Muscle layer of duodenum (tissue), 2 donors: ENCODE measurements around the gene CD99L2.

Experiments
- H3K27ac ChIP-seq: one replicate; pipeline ENCODE4 v1.7.0; 2013; ENCODE audit warnings: mild to moderate bottlenecking, low read length
- H3K27me3 ChIP-seq: one replicate; pipeline ENCODE4 v1.7.0; 2013; ENCODE audit warnings: low read depth, mild to moderate bottlenecking, control low read depth, low read length
- H3K36me3 ChIP-seq, 2 donors: one replicate each; pipeline ENCODE4 v1.7.0; 2013; ENCODE audit warnings: low read length in 2 of 2, control low read depth in 1 of 2, mild to moderate bottlenecking in 1 of 2; ENCODE audit not compliant: insufficient read depth in 2 of 2, control insufficient read depth in 1 of 2
- H3K4me1 ChIP-seq, 2 donors: one replicate each; pipeline ENCODE4 v1.7.0; 2013; ENCODE audit warnings: low read length in 2 of 2, mild to moderate bottlenecking in 2 of 2, control low read depth in 1 of 2, moderate library complexity in 1 of 2; ENCODE audit not compliant: insufficient read depth in 2 of 2, control insufficient read depth in 1 of 2
- H3K4me3 ChIP-seq, 2 donors: one replicate each; pipeline ENCODE4 v1.7.0; 2013; ENCODE audit warnings: low read length in 2 of 2, low read depth in 1 of 2, mild to moderate bottlenecking in 1 of 2
- H3K9me3 ChIP-seq, 2 donors: one replicate each; pipeline ENCODE4 v1.7.0; 2013; ENCODE audit warnings: low read length in 2 of 2, control low read depth in 1 of 2, mild to moderate bottlenecking in 1 of 2; ENCODE audit not compliant: control insufficient read depth in 1 of 2
- donor health status: healthy.

CD99L2 gene, protein sequence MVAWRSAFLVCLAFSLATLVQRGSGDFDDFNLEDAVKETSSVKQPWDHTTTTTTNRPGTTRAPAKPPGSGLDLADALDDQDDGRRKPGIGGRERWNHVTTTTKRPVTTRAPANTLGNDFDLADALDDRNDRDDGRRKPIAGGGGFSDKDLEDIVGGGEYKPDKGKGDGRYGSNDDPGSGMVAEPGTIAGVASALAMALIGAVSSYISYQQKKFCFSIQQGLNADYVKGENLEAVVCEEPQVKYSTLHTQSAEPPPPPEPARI

DNA sequence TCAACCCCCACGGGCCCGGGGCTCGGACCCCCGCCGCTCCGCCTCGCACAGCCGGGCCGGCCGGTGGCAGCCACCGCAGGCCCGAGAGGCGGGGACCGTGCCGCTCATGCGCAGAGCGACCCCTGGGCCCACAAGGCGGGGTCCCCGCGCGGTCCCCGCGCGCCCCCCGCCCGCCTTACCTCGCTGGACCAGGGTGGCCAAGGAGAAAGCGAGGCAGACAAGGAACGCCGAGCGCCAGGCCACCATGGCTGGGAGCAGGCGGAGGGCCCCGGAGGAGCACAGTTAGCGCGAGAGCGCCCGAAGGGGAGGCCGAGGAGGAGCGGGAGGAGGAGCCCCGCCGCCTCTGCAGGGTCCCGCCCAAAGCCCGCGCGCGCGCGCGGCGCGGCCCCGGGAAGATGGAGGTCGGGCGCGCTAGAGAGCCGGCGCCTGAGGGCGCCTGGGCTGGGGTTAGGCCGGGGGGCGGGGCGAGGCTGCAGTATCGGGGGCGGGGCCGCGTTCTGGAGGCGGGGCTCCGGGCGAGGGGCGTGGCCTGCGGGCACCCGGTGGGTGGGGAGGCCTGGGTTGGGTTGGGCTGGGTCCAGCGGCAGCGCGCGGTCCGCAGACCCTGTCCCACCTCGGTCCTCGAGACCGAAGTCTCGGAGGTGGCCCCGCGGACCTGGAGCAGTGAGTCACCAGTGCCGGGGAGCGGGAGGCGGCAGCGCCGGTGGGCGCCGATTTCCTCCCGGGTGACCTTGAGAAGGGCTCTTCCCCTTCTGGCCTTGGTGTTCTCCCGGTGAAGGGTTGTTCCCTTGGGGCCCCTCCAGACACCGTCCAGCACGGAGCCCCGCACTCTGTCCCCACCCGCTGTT lies at the start of gene CD99L2:
Gene CD99L2 (minus strand): TSS at position 326 of the 848 bp plus-strand sequence. CDS start 80 bp downstream, at position 246.
- Histone ChIP-seq H3K4me3 (peak within 1 kb of the TSS; percentile 61 to 73), H3K27ac (no peak within 1 kb of the TSS), H3K27me3 (no peaks in the 10 kb centered on the region), H3K4me1 (peaks cover 0 to 10% of the 10 kb centered on the region in 2 donors), H3K36me3 (no peaks in the 10 kb centered on the region), H3K9me3 (no peaks in the 10 kb centered on the region)

- Histone ChIP-seq H3K4me3 (no peak overlapping the region), H3K27ac (no peak overlapping the region), H3K4me1 (no peaks in the 10 kb centered on the region), H3K27me3 (no peaks in the 10 kb centered on the region), H3K9me3 (no peaks in the 10 kb centered on the region), H3K36me3 (no peaks in the 10 kb centered on the region)
Observed at GRCh38 chrX:150944233-150944632, 45.8 kb upstream of the CD99L2 start.

DNA sequence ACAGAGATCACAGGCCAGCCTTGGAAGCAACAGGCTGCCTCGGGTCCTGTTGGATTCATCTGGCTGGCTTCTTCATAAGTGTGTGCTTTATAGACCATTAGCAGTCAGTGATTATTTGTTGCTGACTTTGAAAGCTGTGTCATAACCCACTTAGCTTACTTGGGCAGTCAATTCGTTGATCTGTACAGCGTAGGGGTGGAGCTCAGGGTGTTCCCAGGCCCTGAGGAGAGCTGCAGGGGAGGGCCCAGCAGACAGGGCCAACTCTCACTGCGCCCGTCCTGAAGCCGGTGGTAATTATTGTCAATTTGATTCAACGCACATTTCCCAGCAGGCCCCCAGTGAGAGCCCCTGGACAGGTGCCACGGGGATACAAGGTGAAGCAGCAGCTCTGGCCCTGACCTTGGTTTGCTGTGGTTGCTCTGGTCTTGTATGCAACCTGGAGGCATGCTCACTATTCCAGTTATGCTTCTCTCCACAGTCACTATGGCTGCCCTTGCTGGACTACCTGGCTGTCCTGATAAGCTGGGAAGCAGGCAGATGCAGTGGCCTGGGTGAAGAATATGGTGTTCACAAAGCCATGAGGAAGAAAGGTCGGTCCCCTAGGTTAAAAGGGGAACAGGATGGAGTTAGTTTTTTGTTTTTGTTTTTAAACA lies 44.6 kb upstream of the CD99L2 start:
- H3K27ac ChIP-seq, result no peak overlapping the region

DNA sequence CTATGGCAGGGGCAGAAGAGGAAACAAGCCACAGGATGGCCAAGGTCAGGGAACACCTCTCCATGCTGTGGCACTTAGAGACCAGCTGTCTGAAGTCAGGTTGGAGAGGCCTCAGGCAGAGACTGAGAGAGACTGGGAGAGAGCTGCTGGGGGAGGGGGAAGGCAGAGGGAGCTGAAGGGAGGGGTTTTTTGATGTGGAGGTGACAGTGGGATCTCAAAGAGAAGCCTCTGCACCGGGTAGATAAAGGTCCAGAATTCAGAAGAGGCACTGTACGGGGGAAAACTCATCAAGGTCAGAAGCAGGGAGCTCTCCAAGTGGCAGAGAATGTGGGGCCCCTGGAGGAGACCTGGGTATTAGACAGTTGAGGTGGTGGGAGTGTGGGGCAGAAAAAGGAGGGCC lies 43.1 kb upstream of the CD99L2 start:
- Histone ChIP-seq H3K27ac (no peak overlapping the region), H3K4me3 (no peak overlapping the region), H3K9me3 (no peaks in the 10 kb centered on the region), H3K36me3 (no peaks in the 10 kb centered on the region), H3K27me3 (no peaks in the 10 kb centered on the region), H3K4me1 (no peaks in the 10 kb centered on the region)

More for the DNA sequence above, 44.6 kb upstream of the CD99L2 start:
- no peaks in the 10 kb centered on the region for H3K9me3 ChIP-seq
- H3K4me1 ChIP-seq, result no peaks in the 10 kb centered on the region
- H3K36me3 ChIP-seq, result no peaks in the 10 kb centered on the region
- H3K4me3 ChIP-seq, result no peak overlapping the region
- no peaks in the 10 kb centered on the region for H3K27me3 ChIP-seq

- Histone ChIP-seq H3K4me1 (no peaks in the 10 kb centered on the region), H3K27ac (no peak overlapping the region), H3K36me3 (no peaks in the 10 kb centered on the region), H3K4me3 (no peak overlapping the region), H3K27me3 (no peaks in the 10 kb centered on the region), H3K9me3 (no peaks in the 10 kb centered on the region)
Observed at GRCh38 chrX:150940844-150941495, 42.5 kb upstream of the CD99L2 start.

GRCh38 chrX:150936556-150936955 lies 38.1 kb upstream of the CD99L2 start:
- H3K27me3 ChIP-seq, result no peaks in the 10 kb centered on the region
- no peak overlapping the region for H3K27ac ChIP-seq

GRCh38 chrX:150935467-150935866 lies 37.0 kb upstream of the CD99L2 start:
- Histone ChIP-seq H3K4me1 (no peaks in the 10 kb centered on the region), H3K9me3 (no peaks in the 10 kb centered on the region), H3K27ac (no peak overlapping the region), H3K4me3 (no peak overlapping the region), H3K36me3 (no peaks in the 10 kb centered on the region), H3K27me3 (no peaks in the 10 kb centered on the region)

More at GRCh38 chrX:150936556-150936955, 38.1 kb upstream of the CD99L2 start:
- no peaks in the 10 kb centered on the region for H3K9me3 ChIP-seq
- H3K4me1 ChIP-seq, result no peaks in the 10 kb centered on the region
- H3K36me3 ChIP-seq, result no peaks in the 10 kb centered on the region
- H3K4me3 ChIP-seq, result no peak overlapping the region

DNA sequence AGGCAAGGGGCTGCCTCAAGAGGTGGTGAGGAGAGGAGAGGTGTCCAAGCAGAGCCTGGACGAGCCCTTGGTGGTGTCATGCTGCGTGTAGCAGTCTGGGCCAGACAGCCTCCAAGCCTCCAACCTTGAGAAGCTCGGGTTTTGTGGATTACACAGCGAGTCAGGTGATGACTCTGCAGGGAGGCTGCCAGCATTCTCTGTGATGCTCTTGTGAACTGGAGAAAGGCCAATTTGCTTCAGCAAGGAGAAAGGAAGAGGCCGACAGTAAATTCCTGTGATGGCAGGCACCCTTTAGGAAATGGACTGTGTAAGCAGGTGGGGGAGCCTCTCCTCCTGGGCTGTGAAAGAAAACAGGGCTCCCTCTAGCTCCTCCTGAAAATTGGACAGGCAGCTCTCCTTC lies 36.0 kb upstream of the CD99L2 start:
- no peaks in the 10 kb centered on the region for H3K4me1 ChIP-seq
- no peak overlapping the region for H3K4me3 ChIP-seq
- no peaks in the 10 kb centered on the region for H3K27me3 ChIP-seq
- H3K36me3 ChIP-seq, result no peaks in the 10 kb centered on the region
- H3K27ac ChIP-seq, result no peak overlapping the region
- H3K9me3 ChIP-seq, result no peaks in the 10 kb centered on the region

- no peak overlapping the region for H3K4me3 ChIP-seq
- H3K36me3 ChIP-seq, result no peaks in the 10 kb centered on the region
- H3K4me1 ChIP-seq, result no peaks in the 10 kb centered on the region
- H3K27ac ChIP-seq, result no peak overlapping the region
- H3K27me3 ChIP-seq, result no peaks in the 10 kb centered on the region
- H3K9me3 ChIP-seq, result no peaks in the 10 kb centered on the region
Observed at GRCh38 chrX:150933945-150934350, 35.5 kb upstream of the CD99L2 start.

DNA sequence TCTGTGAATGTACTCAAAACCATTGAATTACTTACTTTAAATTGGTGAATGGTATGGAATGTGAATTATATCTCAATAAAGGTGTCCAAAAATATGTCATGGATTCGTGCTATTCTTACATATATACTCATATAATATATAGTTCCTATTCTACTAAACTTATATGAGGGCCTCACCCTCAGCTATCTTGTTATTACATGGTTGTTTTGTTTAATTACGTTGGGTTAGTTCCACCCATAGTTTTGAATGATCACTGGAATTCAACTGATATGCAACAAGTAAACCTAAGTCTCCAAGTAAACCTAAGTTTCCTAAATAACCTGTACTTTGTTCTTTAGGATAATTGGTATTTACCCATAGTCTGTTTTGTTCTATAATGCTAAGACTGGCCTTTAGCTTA lies 30.6 kb upstream of the CD99L2 start:
- no peaks in the 10 kb centered on the region for H3K27me3 ChIP-seq
- H3K27ac ChIP-seq, result no peak overlapping the region
- H3K9me3 ChIP-seq, result no peaks in the 10 kb centered on the region
- no peaks in the 10 kb centered on the region for H3K4me1 ChIP-seq
- H3K36me3 ChIP-seq, result no peaks in the 10 kb centered on the region
- no peak overlapping the region for H3K4me3 ChIP-seq

DNA sequence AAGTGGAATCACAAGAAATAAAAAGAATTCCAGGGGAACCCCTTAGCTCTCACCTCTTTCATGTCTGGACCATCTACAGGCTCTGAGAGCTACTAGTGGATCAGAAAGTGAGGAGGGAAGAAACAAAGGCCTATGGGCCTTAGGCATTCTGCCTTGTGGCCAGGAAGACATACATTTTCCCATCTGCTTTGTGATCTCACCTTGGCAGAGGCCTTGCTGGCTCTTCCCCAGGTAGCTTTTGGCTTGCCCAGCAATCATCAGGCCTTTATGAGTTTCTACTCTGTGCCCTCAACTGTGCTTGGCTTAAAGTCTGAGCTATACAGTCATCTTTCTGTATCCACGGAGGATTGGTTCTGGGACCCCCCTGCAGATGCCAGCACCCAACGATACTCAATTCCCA lies 28.3 kb upstream of the CD99L2 start:
- Histone ChIP-seq H3K27me3 (no peaks in the 10 kb centered on the region), H3K9me3 (no peaks in the 10 kb centered on the region), H3K4me1 (no peaks in the 10 kb centered on the region), H3K27ac (no peak overlapping the region), H3K36me3 (no peaks in the 10 kb centered on the region), H3K4me3 (no peak overlapping the region)
